ENCODE results near the gene TMEM139.

- TF ChIP-seq CTCF (IDR thresholded peaks at IDR 0.05) (peak; percentile 32; the same call in 1 of the 2 replicates), SIN3A (IDR thresholded peaks at IDR 0.05; ENCODE audit: borderline replicate concordance, insufficient read depth, low read depth, low read length) (no peak), POLR2AphosphoS5 (IDR thresholded peaks at IDR 0.05; ENCODE audit: low read depth, low read length) (no peak)
These were observed 44.9 kb downstream of the TMEM139 start for GRCh38 chr7:143329471-143330170.
